Lower leg skin (tissue), 4 donors: ENCODE data around the gene PRRX2. TPM values are rescaled to one million over a fixed set of nuclear protein-coding genes. Genes with fewer than 3 reads are reported as not detected.

Source experiments
- DNase-seq, 2 donors: peaks; one replicate each; pipeline ENCODE4 v3.0.0-alpha.2; 2019; ENCODE audit warnings: low spot score in 2 of 2
- H3K4me3 ChIP-seq: fragments of 200-600 bp; sonication (generic); 2 replicates; pipeline ENCODE4 v1.5.1; 2017; ENCODE audit warnings: mild to moderate bottlenecking, low read depth; ENCODE audit not compliant: poor library complexity, severe bottlenecking
- CTCF ChIP-seq, 3 donors: fragments of 450-650 bp; IDR thresholded peaks; one replicate each; pipeline ENCODE4 v1.5.1; 2016; ENCODE audit warnings: antibody characterized with exemption in 3 of 3, mild to moderate bottlenecking in 3 of 3, moderate library complexity in 2 of 3
- POLR2A ChIP-seq, 2 donors: fragments of 450-650 bp; IDR thresholded peaks; one replicate each; pipeline ENCODE4 v1.6.1; 2016 to 2017; ENCODE audit warnings: antibody characterized with exemption in 2 of 2, mild to moderate bottlenecking in 1 of 2, moderate library complexity in 1 of 2
- WGBS, 2 donors: methylation state at CpG; one replicate each; pipeline ENCODE4 v1.1.5; 2018; 5-methylcytosine and 5-hydroxymethylcytosine counted together
- intact Hi-C: fragments of 100-400 bp; cut with DNase I; formaldehyde crosslinking; loops from one replicate; pipeline ENCODE4 v1.15.0; 2023; ENCODE audit warnings: low total_unique reads
- total RNA-seq, 4 donors: library from RNA; depleted of rRNA; stranded (reverse); fragments of >200 nt; gene quantifications; one replicate each; pipeline ENCODE4 v1.1.0, GENCODE V29; 2016

PRRX2 gene
- total RNA-seq, 4 donors from 2014 or later, result 10.7 to 24.1 (median 16.6) TPM

GRCh38 chr9:129710169-129710453 is 44.7 kb downstream of the PRRX2 start:
- intact Hi-C loops, result no loop called here
- H3K4me3 ChIP-seq, result no peak overlapping the region
- DNase-seq, result no peak
- TF ChIP-seq POLR2A (IDR thresholded peaks at IDR 0.05), result no peak
- TF ChIP-seq CTCF (IDR thresholded peaks at IDR 0.05), result no peak
- WGBS, 2 donors, result 94 to 96% methylated on average over 3 of the region's 3 CpGs

- 46 to 48% methylated on average over 25 to 26 of the region's 26 CpGs for WGBS, 2 donors
- TF ChIP-seq POLR2A (IDR thresholded peaks at IDR 0.05), result no peak
- intact Hi-C loops, result no loop called here
- H3K4me3 ChIP-seq, result no peak overlapping the region
- no peak for DNase-seq
These were observed 47.4 kb downstream of the PRRX2 start for GRCh38 chr9:129712634-129713401.

GRCh38 chr9:129713402-129713679 is 47.9 kb downstream of the PRRX2 start:
- intact Hi-C loops, result no loop called here
- TF ChIP-seq CTCF (IDR thresholded peaks at IDR 0.05) (no peak), POLR2A (IDR thresholded peaks at IDR 0.05) (no peak)
- H3K4me3 ChIP-seq, result no peak overlapping the region
- WGBS, 2 donors, result 79 to 81% methylated on average over 10 of the region's 10 CpGs
- DNase-seq, result no peak

- WGBS, 2 donors, result 52 to 63% methylated on average over 15 of the region's 15 CpGs
- H3K4me3 ChIP-seq, result no peak overlapping the region
- intact Hi-C loops, result no loop called here
- DNase-seq, result no peak
- TF ChIP-seq POLR2A (IDR thresholded peaks at IDR 0.05) (no peak), CTCF (IDR thresholded peaks at IDR 0.05) (no peak)
These were observed 49.1 kb downstream of the PRRX2 start for GRCh38 chr9:129714511-129715061.

- no peak for DNase-seq
- H3K4me3 ChIP-seq, result no peak overlapping the region
- 42 to 50% methylated on average over 5 of the region's 5 CpGs for WGBS, 2 donors
- TF ChIP-seq CTCF (IDR thresholded peaks at IDR 0.05) (no peak), POLR2A (IDR thresholded peaks at IDR 0.05) (no peak)
- intact Hi-C loops, result no loop called here
These were observed 50.6 kb downstream of the PRRX2 start for GRCh38 chr9:129716091-129716490.

GRCh38 chr9:129717991-129718390 is 52.5 kb downstream of the PRRX2 start:
- 82 to 83% methylated on average over 5 of the region's 5 CpGs for WGBS, 2 donors
- TF ChIP-seq POLR2A (IDR thresholded peaks at IDR 0.05) (no peak), CTCF (IDR thresholded peaks at IDR 0.05) (no peak)
- H3K4me3 ChIP-seq, result no peak overlapping the region
- DNase-seq, result no peak
- intact Hi-C loops, result no loop called here
